IMR-90 (cell line): Measurements from ENCODE around the gene BDH1.
"Not testable (repeated sequence)": the region's sequence is repeated elsewhere in the genome, so short reads cannot be mapped to it uniquely, and the experiment has no call there.

ENCODE experiments used
- CEBPB ChIP-seq: IDR thresholded peaks from 2 replicates; pipeline ENCODE4 v1.6.1; 2012; ENCODE audit warnings: low read depth, low read length, improper control_type of control experiment
- CTCF ChIP-seq: conservative IDR thresholded peaks from 2 replicates; pipeline ENCODE4 v1.5.1; 2012; ENCODE audit warnings: mild to moderate bottlenecking, low read depth, low read length, improper control_type of control experiment
- POLR2A ChIP-seq: IDR thresholded peaks from 2 replicates; pipeline ENCODE4 v1.6.1; 2012; ENCODE audit warnings: mild to moderate bottlenecking, low read depth, low read length
- RFX5 ChIP-seq: IDR thresholded peaks from 2 replicates; pipeline ENCODE4 v1.8.0; 2012; ENCODE audit warnings: low read depth, mild to moderate bottlenecking, low read length, moderate library complexity

- TF ChIP-seq CTCF, POLR2A, RFX5, CEBPB: not testable (repeated sequence)
These were observed 46.6 kb upstream of the BDH1 start for GRCh38 chr3:197602351-197602750.
